NCI-H1105 (cell line): ENCODE data around the gene TEFM.
"Not testable (repeated sequence)": the region's sequence is repeated elsewhere in the genome, so short reads cannot be mapped to it uniquely, and the experiment has no call there.

Source experiments
- DNase-seq: peaks from one replicate; lab custom pipeline; 2025; lab: John Stamatoyannopoulos, UW

TEFM gene

GRCh38 chr17:30921544-30922196 is 15.6 kb upstream of the TEFM start, which contains the start of gene ADAP2:
Gene ADAP2 (plus strand): TSS chr17:30921945. CDS start chr17:30922015, 70 bp downstream.
- DNase-seq: no peak

DNA sequence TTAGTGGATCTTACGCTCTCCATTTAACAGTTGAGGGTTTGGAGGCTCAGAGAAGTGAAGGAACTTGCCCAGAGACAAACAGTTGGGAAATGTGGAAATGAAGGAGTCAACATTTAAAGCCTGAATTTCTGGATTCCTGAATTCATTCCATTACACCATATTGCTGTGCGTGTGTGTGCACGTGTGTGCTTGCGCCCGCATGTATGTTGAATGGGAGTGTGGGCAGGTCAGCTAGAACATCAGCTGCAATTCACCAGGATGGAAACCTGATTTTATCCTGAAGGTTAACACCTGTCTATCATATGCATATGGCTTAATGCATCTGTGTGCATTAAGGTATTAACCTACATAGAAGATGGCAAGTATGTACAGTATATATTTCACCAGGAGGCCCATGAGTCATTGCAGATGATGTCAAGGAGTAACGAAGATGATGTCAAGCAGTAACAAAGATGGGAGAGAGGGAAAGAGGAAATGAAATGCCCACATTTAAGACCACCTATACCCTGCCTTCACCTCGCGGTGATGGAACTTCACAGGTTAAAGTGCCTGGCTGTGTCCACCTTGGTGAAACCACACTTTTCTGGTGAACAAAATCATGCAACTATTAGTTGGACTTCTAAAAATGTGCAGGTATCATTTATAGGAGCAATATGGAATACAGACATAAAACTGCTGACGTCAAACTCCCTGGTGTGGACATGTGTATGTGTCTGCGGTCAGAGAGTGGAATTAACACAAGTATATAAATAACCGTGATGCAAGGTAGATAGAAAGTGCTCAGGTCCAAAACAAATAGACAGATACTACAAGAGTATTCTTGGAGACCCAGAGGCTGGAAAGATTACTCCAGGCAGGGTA is 14.9 kb upstream of the TEFM start:
- no peak for DNase-seq

GRCh38 chr17:30920282-30920681 is 14.2 kb upstream of the TEFM start:
- no peak for DNase-seq

- no peak for DNase-seq
Observed at GRCh38 chr17:30917050-30917449, 11.0 kb upstream of the TEFM start.

DNA sequence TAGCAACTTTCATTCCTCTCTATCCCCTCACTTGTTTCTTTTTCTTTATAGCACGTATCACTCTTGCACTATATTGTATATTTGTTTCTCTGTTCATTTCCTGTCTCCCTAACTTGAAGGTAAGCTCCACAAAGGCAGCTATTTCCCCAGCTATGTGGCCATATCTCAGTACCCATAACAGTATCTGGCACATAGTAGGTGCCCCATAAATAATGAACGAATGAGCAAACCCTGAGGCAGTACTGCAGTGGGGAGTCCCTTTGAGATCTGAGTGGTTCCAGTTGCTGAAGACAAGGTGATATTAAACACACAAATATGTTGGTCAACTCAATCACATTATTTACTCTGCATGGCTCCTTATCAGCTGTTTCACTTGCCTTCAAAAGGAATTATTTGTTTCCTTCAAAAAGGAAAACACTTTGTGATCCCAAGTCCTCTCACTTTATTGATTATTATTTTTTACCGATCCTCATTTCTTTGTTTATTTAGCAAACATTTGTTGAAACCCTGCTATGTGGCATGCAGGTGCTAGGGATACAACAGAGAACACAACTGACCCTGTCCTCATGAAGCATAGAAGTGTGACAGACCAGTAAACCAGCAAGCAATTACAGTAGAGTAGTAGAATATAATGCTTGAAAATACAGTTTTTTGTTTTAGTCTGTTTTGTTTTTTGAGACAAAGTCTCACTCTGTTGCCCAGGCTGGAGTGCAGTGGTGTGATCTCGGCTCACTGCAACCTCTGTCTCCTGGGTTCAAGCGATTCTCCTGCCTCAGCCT is 10.0 kb upstream of the TEFM start:
- DNase-seq: no peak

DNA sequence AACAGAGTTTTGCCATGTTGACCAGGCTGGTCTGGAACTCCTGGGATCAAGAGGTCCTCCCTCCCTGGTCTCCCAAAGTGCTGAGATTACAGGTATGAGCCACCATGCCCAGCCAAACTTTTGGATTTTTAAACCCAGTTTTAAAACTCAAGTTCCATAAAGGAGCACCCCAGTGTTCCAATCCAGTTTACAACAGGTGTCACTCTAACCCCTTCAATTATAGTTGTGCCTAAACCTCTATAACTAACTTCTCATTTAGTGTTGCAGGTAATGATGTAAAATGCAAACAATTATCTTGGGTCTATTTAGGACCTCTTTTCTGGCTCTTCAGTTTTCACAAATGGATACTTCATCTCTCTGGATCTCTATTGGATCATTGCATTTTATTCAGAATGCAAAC is 7.9 kb upstream of the TEFM start:
- DNase-seq: no peak

DNA sequence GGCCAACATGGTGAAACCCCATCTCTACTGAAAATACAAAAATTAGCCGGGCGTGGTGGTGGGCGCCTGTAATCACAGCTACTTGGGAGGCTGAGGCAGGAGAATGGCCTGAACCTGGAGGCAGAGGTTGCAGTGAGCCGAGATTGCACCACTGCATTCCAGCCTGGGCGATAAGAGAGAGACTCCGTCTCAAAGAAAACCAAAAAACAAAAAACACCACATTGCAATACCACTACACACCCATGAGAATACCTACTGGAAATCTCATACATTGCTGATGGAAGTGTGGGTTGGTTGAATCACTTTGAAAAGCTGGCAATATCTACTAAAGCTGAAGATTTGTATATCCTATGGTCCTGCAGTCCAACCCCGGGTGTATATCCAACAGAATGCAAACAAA is 4.1 kb upstream of the TEFM start:
- not testable (repeated sequence) for DNase-seq

- no peak for DNase-seq
Observed at GRCh38 chr17:30908717-30909420, 2.8 kb upstream of the TEFM start.

- DNase-seq: no peak
Observed at GRCh38 chr17:30905742-30906100, 317 bp downstream of the TEFM start.

- no peak for DNase-seq
Observed at GRCh38 chr17:30897311-30897710, 8.7 kb downstream of the TEFM start.

GRCh38 chr17:30894236-30894635 is 11.8 kb downstream of the TEFM start:
- no peak for DNase-seq

GRCh38 chr17:30886187-30886586 is 19.9 kb downstream of the TEFM start:
- DNase-seq: no peak

DNA sequence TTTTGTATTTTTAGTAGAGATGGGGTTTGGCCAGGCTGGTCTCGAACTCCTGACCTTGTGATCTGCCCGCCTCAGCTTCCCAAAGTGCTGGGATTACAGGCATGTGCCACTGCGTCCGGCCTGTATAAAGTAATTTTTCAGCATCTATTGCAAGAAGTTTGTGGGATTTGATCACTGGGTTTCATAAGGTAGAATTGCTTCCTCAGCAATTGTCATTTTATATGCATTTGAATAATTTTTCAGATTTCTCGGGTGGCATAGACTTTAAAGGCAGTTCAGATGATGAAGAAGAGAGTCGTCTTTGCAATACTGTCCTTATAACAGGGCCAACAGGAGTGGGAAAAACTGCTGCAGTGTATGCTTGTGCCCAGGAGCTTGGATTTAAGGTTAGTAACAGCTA is 37.0 kb downstream of the TEFM start:
- no peak for DNase-seq

- DNase-seq: no peak
Observed at GRCh38 chr17:30864636-30865035, 41.4 kb downstream of the TEFM start.

DNA sequence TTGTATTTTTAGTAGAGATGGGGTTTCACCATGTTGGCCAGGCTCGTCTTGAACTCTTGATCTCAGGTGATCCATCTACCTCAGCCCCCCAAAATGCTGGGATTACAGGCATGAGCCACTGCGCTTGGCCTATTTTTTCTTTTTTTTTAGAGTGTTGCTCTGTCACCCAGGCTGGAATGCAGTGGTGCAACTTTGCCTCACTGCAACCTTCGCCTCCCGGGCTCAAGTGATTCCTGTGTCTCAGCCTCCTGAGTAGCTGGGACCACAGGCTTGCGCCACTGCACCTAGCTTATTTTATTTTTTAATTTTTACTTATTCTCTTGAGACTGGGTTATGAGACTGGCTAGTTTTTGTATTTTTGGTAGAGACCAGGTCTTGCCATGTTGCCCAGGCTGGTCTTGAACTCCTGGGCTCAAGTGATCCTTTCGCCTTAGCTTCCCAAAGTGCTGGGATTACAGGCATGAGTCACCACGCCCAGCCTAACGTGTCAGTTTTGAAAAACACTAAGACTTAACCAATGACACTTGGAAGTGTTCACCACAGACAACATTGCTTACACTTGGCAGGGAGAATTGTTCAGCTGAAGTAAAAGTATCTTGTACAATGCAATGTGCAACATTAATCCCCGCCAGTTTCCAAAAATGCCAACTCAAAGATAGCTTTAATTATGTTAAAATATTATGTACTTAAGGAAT is 47.3 kb downstream of the TEFM start:
- DNase-seq: no peak

GRCh38 chr17:30854146-30854545 is 51.9 kb downstream of the TEFM start:
- DNase-seq: no peak
